Brain microvascular endothelial cell (primary cell): ENCODE data around the gene KIF5C.

Source experiments
- DNase-seq: peaks from one replicate; pipeline ENCODE4 v3.0.0-alpha.2; 2020
- H3K27ac ChIP-seq: fragments of 250-450 bp; sonication (Bioruptor Pico); 2 replicates; pipeline ENCODE4 v1.5.1; 2020; ENCODE audit warnings: mild to moderate bottlenecking, moderate library complexity
- H3K27me3 ChIP-seq: fragments of 250-450 bp; sonication (Bioruptor Pico); replicated peaks from 2 replicates; pipeline ENCODE4 v1.5.1; 2020; ENCODE audit warnings: mild to moderate bottlenecking
- H3K36me3 ChIP-seq: fragments of 250-450 bp; sonication (Bioruptor Pico); replicated peaks from 2 replicates; pipeline ENCODE4 v1.5.1; 2020; ENCODE audit warnings: mild to moderate bottlenecking
- H3K4me3 ChIP-seq: 2 replicates; pipeline ENCODE4 v1.5.1; 2011; ENCODE audit warnings: low read depth, mild to moderate bottlenecking, control low read depth, low read length, moderate library complexity
- CTCF ChIP-seq: IDR thresholded peaks from 2 replicates; pipeline ENCODE4 v1.5.1; 2011; ENCODE audit warnings: low read depth, mild to moderate bottlenecking, moderate library complexity, low read length, control low read depth, inconsistent platforms; ENCODE audit errors: missing control alignments
- in situ Hi-C: cut with HindIII; loops from 2 replicates; pipeline ENCODE4 v1.10.0; 2017; ENCODE audit warnings: low sequenced_read_pairs, low pct_ligation_motif_present

The KIF5C gene

DNA sequence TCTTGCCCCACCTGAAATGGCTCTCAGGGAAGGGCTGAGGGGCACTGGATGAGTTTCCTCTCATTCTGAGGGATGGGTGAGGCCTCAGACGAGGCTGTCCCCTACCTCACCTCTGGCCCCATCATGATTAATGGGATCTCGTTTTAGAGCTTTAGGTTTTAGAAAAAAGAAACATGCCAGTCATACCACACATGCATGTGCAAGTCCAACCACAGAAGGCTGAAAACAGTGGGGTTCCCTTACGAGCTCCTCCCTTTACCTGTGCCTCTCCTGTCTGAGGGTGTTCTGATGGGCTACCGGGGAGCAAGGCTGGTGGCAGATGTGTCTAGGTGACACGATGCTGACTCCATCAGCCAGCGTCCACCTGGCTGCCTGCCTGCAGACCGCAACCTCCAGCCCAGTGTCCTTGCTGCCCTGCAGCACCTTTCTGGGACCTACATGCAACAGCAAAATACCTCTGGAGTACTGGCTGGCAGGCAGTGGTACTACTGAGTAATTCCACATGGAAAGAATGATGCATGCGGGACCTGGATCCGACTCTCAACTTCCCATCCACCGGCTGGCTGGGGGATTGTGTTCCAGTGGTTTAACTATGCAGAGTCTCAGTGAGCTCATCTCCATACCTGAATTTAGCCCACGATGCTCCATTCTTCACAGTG is 154.4 kb downstream of the KIF5C start:
- Histone ChIP-seq H3K36me3 (no peaks in the 10 kb centered on the region), H3K4me3 (no peak overlapping the region), H3K27ac (no peak overlapping the region), H3K27me3 (no peaks in the 10 kb centered on the region)
- no peak for DNase-seq
- TF ChIP-seq CTCF: no peak
- in situ Hi-C loops: no loop called here

DNA sequence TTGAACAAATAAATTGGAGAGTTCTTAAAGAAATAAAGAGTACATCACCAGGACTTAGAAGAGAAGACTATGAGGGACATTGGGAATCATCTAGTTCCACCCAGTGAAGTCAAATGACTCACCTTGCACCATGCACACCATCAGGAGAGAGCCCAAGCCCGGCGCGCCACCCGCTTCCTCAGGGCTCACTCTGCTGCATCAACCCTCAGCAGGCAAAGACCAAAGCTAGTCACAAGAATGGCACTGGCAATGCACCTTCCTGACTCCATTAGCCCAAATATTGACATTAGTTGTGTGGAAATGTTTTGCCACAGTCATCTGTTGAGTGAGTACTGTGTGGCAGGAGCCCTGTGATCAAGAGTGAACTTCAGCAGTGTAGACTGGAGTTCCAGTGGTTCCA is 156.4 kb downstream of the KIF5C start:
- Histone ChIP-seq H3K4me3 (no peak overlapping the region), H3K36me3 (no peaks in the 10 kb centered on the region), H3K27ac (no peak overlapping the region), H3K27me3 (no peaks in the 10 kb centered on the region)
- DNase-seq: no peak
- TF ChIP-seq CTCF: no peak
- in situ Hi-C loops: no loop called here

GRCh38 chr2:149033716-149034115 is 158.7 kb downstream of the KIF5C start:
- Histone ChIP-seq H3K36me3 (no peaks in the 10 kb centered on the region), H3K27me3 (peaks cover 13% of the 10 kb centered on the region), H3K27ac (no peak overlapping the region), H3K4me3 (no peak overlapping the region)
- in situ Hi-C loops: no loop called here
- no peak for TF ChIP-seq CTCF
- no peak for DNase-seq

- H3K4me3 ChIP-seq: no peak overlapping the region
- H3K36me3 ChIP-seq: no peaks in the 10 kb centered on the region
- no peak overlapping the region for H3K27ac ChIP-seq
- TF ChIP-seq CTCF: no peak
- H3K27me3 ChIP-seq: peaks cover 19% of the 10 kb centered on the region
- in situ Hi-C loops: no loop called here
- no peak for DNase-seq
Observed at GRCh38 chr2:149034406-149034805, 159.4 kb downstream of the KIF5C start.

DNA sequence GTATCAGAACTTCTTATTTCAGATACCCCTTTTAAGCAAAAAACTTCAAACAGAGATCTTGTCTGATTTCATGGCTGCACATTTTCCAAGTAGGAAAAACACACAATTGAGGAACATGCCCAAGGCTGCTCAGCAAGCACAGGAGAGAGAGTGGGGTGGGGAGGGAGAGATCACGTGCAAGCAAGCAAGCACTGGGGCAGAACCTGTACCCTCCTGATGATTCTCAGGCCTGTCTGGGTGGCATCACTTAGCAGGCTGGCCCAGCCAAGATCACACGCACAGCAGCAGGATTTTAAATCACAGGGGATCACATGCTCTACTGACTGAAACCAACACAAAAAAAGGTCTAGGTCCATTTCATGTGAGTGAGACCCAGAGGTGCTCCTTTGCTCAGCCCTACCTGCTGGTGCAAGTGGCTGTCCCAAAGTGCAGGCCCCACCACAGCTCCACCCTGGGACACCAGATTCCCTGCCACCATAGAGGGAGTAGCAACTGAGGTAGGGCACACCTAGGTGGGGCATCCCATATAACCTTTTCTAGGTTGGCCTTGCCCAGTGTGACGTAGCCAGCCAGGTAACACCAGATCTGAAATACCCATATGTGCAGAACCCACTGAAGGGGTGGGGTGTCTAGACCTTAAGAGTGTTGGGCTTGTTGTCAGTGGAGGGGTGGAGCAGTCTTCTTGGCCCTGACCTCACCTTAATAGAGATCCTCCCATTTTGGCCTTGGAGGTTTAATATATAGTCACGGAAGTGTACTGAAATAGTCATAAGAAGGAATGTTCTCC is 161.7 kb downstream of the KIF5C start:
- Histone ChIP-seq H3K27ac (no peak overlapping the region), H3K4me3 (no peak overlapping the region), H3K27me3 (peaks cover 19% of the 10 kb centered on the region), H3K36me3 (no peaks in the 10 kb centered on the region)
- TF ChIP-seq CTCF: no peak
- DNase-seq: no peak
- in situ Hi-C loops: no loop called here
